Left renal cortex interstitium (tissue), 4 donors: Measurements from ENCODE around the gene CCDC185. TPM values are rescaled to one million over a fixed set of nuclear protein-coding genes. Genes with fewer than 3 reads are reported as not detected.

Experiments used
- DNase-seq, 4 donors: peaks; one replicate each; pipeline ENCODE4 v3.0.0-alpha.2; 2013; ENCODE audit warnings: low read depth in 4 of 4, low spot score in 2 of 4, missing footprints in 1 of 4
- polyA plus RNA-seq, 4 donors: library from polyadenylated mRNA; unstranded; fragments of 120-200 nt; gene quantifications; one replicate each; pipeline ENCODE4 v1.2.1, GENCODE V29; 2013; ENCODE audit not compliant: insufficient read length in 4 of 4

CCDC185 gene
- under 1 TPM in 3 of 4 donors, not detected in 1; 0.06 to 0.20 (median 0.08) TPM for polyA plus RNA-seq

DNA sequence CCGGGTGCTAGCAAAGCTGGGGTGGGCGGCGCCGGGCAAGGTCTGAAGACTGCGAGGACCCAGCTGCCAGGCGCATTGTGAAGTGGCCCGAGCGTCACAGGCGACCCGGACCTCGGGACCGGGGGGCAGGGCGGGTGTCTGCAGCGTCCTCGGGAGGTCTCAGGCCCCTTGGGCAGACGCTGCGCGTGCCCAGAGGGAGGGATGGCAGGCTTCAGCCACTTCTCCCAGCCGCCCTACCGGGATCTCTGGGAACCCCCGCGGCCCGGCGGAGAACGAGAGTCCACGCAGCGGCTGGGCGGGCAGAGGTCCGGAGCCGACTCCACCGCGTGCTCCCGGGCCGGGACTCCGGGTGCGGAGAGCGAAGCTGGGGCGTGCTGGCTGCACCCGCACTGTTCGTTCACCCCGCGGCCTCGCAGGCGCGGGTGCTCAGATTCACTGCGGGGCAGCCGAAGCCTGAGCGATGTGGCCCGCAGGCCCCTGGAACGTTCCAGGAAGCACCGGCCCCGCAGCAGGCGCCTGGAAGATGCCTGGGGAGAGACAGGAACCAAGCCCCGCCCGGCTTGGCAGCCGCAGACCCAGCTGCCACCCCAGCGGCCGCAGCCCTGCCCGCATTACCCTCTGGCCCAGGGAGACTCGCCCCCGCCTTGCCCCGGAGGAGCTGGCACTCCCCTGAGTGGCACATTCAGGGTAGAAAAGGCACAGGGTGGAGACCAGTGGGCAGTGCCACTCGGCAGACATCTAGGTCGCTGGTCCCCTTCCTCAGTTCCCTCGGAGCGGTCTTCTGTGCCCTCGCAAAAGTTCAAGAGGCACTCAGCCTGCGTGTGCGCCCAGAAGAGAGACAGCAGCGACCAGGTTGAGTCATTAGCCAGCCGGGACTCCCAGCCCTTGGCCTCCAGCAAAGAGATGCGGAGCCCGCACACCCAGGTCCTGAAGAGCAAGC is at the start of gene CCDC185:
Gene CCDC185, plus strand, starts transcription at position 141 of the 940 bp plus-strand sequence. Its CDS starts 61 bp downstream, at position 202.
- no peak for DNase-seq

DNA sequence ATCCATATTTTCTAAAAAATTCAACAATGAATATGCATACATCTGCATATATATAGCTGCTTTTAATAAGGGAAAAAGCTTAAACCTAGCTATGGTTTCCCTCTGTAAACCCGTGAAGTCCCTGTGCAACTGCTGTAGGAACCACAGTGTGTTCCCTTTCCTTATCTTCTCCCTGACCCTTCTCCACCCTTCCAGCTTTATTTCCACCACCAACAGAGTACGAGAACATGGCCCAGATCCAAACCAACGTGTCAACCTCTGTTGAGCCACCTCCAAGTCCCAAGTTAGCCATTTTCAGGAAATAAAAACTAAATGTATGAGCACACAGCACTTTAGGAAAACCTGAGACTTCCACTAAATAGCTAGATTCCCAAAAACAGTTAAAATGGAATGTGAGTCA is 49.5 kb upstream of the CCDC185 start:
- DNase-seq, result no peak

DNA sequence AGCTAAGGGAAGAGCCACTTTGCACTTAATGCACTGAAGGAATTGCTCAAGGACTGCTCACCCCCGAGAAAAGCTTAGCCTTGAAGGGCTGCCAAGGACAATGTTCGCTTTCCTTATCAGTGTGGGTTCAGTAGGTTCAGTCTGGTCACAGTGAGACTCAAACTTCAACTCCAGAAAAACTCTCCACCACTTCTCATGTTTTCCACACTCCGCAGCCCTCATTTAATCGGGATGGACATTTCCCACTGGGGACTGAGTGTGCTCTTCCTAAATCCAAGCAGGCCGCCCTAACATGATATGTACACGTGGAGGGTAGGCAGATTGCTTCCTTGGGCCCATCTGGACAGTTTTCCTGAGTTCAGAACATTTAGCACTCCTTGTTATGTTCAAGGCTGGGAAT is 48.7 kb upstream of the CCDC185 start:
- DNase-seq, result no peak

DNA sequence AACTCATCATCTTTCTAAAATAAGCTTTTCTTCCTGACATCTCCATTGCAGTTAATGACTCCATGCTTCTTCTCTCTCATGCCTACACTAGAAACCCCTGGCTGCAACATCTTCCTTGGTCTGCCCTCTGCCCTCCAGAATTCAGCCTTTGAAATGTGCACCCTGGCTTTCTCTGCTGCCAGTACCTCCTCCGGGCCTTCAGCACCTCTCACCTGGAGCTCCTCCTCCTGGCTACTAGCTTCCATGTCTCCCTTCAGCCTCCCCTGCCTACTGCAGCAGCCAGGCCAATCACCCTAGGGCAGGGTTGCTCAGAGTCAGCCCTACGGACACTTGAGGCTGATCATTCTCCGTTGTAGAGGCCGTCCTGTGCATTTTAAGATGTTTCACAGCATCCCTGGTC is 47.5 kb upstream of the CCDC185 start:
- DNase-seq, result no peak

DNA sequence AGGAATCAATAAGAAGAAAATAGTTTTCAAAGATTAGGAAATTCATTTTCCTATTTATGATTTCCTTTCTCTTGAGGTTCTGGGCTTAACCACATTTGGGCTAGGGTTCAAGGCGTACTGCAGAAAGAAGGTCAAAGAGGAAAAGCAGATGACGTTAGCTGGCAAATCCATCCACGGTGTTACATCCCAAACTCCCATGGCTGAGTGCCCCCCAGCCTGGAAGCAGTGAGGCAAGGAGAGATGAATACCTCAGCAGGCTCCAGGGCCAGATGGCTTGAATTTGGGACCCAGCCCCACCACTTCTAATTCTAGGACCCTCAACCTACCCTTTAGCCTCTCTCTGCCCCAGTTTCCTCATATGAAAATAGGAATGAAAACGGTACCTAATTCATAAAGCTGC is 46.9 kb upstream of the CCDC185 start:
- DNase-seq, result no peak

DNA sequence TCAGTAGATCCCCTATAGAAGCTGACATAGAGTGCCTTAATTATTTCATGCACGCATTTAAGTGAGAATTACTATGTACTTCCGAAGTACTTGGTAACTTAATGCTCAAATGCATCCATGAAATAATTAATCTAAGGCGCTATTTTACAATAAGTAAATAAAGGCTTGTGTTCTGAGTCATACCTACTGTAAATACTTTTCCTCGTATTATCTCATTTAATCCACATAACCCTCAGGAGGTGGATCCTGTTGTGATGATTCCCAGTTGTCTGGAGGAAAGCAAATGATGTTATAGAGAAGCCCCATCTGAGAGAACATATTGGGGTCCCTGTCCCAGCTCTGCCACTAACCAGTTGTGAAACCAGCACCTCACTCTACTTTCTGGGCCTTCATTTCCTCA is 45.6 kb upstream of the CCDC185 start:
- DNase-seq, result no peak

DNA sequence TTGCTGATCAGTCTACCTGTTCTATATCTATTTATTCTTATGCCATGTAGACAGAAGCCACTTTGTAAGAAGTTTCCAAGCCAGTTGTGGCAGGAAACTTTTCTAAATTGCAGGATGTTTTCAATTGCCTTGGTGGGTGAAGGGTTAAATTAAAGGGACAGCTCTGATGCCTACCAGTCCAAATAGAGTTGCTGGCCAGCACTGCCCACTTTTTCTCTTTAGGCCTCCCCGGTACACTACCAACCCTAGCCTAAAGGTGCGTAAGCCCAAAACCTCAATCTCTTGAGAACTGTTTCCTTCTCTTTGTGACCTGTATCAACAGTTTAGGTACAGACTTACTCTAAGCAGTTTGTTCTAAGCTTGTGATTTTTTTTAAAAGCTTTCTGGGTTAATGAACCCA is 44.8 kb upstream of the CCDC185 start:
- no peak for DNase-seq

DNA sequence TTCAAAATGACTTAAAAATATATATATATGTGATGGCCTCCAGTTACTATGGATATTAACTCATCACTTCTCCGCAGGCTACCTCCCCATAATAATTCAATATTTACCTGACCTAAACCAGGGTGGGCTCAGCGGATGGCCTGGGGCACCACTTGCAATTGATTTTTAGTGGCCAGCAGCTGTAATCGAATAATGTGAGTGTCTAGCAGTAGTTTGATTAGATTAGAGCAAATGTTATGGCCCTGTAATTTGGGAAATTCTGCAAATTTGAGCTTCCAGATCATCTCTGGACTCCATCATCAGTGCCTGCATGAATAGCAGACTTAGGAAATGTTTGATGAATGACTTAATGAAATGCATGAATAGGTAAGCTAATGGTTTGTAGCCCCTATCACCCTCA is 44.0 kb upstream of the CCDC185 start:
- DNase-seq, result no peak

DNA sequence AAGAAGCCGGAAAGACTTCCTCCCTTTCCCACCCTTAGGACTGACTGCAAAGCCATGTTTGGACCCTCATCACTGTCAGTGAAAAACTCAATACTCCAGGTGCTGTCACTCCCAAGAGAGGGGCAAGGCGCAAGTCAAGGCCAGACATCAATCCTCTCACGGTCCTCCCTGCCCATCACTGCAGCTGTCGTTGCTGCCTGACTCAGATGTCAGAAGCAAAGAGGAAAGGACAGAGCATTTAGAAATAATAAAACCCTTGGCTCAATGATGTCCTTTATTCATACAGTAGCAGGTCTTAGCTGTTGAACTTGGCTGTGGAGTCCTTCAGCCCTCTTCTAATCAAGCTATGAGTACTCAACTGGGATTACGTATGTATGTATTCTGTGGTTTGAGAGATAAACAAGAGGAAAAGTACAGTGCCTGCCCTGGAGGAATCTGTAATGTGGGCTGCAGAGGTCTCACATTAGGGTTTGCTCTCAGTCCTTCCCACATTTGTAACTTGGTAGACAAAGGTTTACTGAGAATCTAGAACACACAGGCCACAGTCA is 42.8 kb upstream of the CCDC185 start:
- DNase-seq, result no peak

DNA sequence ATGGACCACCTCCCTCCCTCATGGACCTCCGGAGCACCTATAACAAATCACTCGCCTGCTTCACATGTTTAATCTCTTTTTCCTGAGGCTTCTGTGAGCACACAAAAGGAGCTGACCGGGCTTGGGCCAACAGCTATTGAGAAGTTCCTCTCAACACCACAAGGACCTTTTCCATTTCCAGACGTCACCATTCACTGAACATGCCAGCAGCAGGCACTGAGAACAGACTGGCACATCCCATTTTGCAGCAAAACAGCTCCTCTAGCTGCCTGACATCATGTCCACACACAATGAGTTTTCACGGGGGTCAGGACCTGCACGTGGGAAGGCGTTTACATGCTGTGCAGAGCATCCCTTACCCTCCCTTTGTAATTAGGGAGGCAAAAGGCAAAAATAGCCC is 40.3 kb upstream of the CCDC185 start:
- no peak for DNase-seq

DNA sequence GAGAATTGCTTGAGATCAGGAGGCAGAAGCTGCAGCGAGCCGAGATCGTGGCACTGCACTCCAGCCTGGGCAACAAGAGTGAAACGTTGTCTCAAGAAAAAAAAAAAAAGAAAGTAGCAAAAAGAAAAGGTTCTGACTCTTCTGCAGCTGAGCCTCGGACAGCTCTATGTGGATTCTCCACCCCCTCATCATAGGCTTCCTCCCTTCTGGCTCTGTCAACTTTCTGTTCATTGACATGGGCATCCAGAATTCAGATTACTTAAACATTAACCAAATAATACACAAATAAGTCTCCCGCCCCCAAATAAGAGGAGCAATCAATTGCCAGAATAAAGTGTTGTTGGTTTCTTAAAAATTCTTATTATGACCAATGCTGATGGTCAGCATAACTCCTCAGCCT is 39.3 kb upstream of the CCDC185 start:
- no peak for DNase-seq

DNA sequence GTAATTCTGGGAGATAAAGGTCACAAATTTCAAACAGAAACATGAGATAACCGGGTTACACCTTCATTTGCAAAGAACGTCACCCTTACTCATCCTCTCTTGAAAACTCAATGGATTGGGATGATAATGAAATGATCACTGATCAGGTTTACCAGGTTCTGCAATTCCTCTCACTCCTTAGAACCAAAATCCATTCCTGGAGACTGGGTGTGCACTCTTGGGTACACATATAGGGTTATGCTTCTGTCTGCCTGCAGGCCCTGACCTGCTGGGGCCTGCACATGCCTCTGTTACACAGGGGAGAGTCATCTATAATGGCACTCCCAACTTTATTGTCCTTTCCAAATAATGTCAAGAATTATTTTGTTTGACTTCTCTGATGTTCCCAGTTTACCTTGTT is 37.5 kb upstream of the CCDC185 start:
- DNase-seq, result no peak

DNA sequence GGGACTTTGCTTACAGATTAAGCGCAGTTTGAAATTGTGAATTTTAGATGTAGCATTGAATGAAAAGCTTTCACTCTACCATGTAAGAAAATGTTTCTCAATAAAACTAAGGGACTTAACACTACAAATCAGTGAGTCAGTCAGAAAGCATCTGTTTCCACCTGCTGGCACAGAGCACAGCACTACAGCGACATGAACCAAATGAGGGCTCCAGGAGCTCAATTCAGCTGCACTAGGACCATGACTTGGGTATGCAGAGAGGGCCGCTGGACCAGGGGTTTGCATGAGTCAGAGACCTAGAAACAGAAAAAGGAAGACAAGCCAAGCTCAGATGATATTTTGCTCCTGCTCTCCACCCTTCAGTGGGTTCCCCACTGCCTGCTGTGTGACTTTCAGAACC is 34.4 kb upstream of the CCDC185 start:
- DNase-seq, result no peak

DNA sequence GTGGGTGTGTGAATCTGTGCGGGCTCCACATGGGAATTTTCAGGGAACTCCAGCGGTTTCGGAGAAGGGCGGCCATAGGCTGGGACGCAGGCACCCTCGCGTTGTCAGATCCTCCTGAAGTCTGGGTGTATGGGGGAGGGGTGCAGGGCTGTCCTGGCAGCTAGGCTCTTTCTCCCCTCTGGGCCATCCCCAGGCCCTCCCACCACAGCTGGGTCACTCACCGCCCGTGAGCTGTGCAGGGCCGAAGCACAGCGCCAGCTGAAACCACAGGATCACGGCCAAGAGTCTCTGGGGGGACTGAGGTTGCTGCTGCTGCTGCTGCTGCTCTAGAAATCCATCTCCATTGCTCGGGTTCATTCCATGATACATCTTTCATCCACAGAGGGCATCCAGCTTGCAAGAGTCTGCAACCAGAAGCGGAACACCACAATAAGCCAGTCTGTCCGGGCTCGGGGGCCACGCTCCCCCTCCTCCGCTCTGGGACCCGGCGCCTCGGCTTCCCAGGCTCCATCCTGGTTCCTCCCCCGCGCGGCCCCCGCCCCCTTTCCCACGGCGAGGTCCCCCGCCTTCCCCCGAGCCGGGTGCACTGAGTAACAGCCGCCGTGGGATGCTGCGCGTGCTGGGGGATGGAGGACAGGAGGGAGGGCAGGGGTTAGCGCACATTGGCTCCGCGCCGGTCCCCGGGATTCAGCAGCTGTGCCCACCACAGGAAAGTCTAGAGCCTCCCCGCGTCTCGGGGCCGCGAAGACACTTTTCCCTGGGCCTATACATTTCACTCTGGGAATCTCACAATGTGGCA is 30.0 kb upstream of the CCDC185 start:
- DNase-seq, result peak in 1 of 4 donors; percentile 18

DNA sequence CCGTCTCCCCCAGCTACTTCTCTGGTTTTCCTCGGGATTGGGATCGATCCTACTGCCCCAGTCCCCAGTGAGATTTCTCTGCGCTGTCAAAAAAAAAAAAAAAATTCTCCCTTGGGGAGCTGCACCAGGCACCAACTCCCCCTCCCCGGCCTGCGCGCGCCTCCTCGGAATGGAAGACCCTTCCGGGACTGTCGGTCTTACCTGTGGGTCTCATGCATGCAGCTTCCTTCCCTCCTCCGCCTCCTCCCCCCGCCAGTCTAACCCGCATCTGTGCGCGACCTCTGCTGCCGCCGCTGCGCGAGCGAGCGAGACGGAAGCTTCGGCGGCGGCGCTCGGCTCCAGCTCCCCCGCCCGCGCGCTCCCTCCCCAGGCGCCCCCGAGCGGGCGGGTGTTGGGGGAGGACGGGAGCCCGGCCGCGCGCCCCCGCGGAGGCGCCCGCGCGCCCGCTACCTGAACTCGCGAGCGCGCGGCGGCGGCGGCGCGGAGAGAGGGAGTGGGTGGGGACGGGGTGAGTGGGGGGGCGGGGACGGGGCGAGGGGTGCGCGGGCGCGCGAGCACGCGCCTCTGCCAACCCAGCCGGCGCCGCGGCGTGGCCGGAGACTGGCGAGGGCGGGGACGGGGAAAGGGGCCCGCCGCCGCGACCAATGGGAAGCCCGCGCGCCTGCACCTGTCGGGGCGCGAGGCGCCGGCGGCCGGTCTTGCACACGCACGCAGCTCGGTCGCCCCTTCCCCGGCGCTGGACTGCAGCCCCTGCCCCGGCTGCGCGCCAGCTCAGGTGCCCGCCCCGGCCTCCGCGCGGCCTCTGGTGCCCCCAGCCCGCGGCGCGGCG is 29.1 kb upstream of the CCDC185 start, which contains the start of gene SUSD4:
Gene SUSD4, minus strand, starts transcription at position 321 of the 829 bp plus-strand sequence. CDS start 751 bp downstream, outside the sequence.
- DNase-seq, result peak in 2 of 4 donors; percentile 42 to 54

DNA sequence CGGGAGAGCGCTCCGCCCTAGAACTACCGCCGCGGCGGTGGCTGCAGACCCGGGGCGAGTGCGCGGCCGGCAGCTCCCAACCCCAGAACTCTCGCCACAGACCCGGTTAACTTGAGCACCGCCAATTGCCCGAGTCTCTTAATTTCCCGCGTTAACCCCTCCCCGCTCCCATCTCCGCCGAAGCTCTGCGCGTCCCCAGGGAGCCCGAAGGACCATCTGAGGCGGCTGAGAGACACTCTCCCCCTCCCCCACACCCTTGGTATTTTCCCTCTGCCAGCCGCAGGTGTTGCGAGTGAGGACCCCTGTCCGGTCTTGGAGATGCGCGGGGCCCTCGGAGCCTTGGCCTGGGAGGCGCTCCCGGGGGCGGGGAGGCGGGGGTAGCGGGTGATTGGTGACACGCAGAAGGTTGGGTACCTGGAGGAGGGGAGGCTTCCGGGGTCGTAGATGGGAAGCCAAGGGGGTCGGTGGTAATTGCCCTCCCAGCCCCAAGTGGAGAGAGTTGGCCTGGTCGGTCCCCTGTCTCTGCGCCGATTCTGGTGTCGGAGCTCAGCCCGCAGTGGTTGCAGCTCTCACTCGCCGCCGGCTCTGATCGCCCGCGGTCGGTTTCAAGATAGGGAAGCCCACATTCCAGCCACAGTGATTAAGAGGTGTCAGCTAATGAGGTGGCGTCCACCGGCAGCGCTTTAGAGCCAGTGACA is 28.4 kb upstream of the CCDC185 start:
- DNase-seq, result no peak

DNA sequence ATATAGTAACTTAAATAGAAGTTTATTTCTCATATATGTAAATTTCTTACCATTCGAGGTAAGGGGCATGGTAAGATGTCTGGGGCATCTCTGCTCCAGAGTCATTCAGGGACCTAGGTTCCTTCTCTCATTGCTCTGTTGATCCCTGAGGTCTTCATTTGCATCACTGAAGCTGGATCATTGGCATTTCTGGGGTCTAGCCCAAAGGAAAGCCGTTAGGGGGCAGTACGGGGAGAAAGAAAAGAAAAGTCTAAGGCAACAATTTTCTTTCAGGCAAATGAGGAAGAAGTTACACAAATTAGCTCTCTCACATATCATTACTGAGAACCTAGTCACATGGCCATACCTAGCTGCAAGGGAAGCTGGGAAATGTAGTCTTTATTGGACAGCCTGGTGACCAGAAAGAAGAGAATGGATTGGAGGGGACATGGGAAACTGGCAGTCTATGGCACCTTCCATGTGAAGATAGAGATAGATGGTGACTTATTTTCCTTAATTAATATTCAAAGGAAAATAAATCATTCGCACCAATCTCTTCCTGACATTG is 19.1 kb upstream of the CCDC185 start:
- no peak for DNase-seq

DNA sequence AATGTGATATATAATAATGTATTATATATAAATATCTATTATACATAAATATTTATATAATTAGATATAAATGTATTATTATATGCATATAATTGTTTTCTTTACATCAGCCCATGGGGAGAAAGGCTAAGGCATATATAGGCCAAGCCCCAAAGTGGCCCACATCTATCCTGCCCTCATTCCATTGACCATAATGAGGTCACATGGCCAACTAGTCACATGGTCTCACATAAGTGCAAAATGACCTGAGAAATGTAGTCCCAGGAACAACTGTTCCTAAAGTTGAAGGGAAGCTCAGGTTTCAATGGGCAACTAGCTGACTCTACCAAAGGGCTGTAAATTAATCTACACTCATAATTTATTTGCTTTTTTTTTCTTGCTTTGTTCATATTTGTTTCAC is 14.5 kb upstream of the CCDC185 start:
- DNase-seq, result no peak

DNA sequence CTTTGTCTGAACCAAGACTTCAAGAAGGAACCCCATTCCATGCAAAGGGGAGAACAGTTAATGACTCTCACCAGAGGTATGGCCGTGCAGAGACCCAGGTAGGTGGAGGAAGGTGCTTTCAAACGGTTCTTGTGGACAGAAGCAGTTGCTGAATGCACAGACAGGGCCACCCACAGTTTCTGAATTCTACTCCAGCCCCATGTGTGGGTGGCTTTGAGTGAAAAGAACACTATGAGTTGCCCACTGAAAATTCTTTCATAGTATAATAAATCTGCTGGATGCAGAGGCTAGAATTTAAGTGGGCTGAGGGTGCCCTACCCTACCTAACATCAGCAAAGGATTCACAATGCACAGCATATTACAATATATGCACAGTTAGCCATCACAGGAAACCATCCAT is 7.2 kb upstream of the CCDC185 start:
- DNase-seq, result no peak
